Stimulated activated naive CD8-positive, alpha-beta T cell treated with anti-CD3 and anti-CD28 coated beads, Interleukin-15, amount 100 ng/mL, for 72 hours (primary cell): ENCODE measurements around the gene HIRIP3.
A peak's percentile ranks its signal among the peaks of the same experiment; 100 is the strongest.
"Not testable (repeated sequence)": the region's sequence is repeated elsewhere in the genome, so short reads cannot be mapped to it uniquely, and the experiment has no call there.

ENCODE experiments used
- ATAC-seq: fragments of 150-1000 bp; cut with Tn5 transposase; 2 replicates; pipeline ENCODE4 v1.10.0; 2021; ENCODE audit warnings: mild to moderate bottlenecking, moderate library complexity
- DNase-seq, 2 donors: peaks; one replicate each; pipeline ENCODE4 v3.0.0; 2021 to 2022
- H3K27ac Mint-ChIP-seq, 2 donors: one replicate each; pipeline ENCODE4 v1.8.0; 2022; ENCODE audit warnings: mild to moderate bottlenecking in 2 of 2, mixed read lengths in 2 of 2, moderate library complexity in 2 of 2
- H3K27me3 Mint-ChIP-seq: one replicate; pipeline ENCODE4 v1.8.0; 2022; ENCODE audit warnings: mixed read lengths
- H3K4me1 Mint-ChIP-seq: one replicate; pipeline ENCODE4 v1.8.0; 2022; ENCODE audit warnings: mild to moderate bottlenecking, mixed read lengths
- H3K4me3 Mint-ChIP-seq, 2 donors: one replicate each; pipeline ENCODE4 v1.8.0; 2022; ENCODE audit warnings: mild to moderate bottlenecking in 2 of 2, mixed read lengths in 2 of 2, moderate library complexity in 1 of 2
- H3K9me3 Mint-ChIP-seq, 2 donors: one replicate each; pipeline ENCODE4 v1.8.0; 2022; ENCODE audit warnings: mixed read lengths in 2 of 2

The HIRIP3 gene

GRCh38 chr16:30024451-30024850 lies 29.0 kb upstream of the HIRIP3 start:
- no peaks in the 10 kb centered on the region for H3K9me3 Mint-ChIP-seq
- H3K27me3 Mint-ChIP-seq = peaks cover 38% of the 10 kb centered on the region
- no peak overlapping the region for H3K27ac Mint-ChIP-seq
- ATAC-seq (no peak), DNase-seq (no peak)
- peaks cover 9% of the 10 kb centered on the region for H3K4me1 Mint-ChIP-seq
- H3K4me3 Mint-ChIP-seq = no peak overlapping the region

- Mint-ChIP-seq H3K9me3 (no peaks in the 10 kb centered on the region), H3K4me3 (no peak overlapping the region), H3K27me3 (peaks cover 29% of the 10 kb centered on the region), H3K27ac (no peak overlapping the region), H3K4me1 (peaks cover 9% of the 10 kb centered on the region)
- DNase-seq = no peak
- ATAC-seq = no peak
Measured at GRCh38 chr16:30023586-30023985, 28.2 kb upstream of the HIRIP3 start.

GRCh38 chr16:30022887-30023286 lies 27.5 kb upstream of the HIRIP3 start, which contains the start of gene C16orf92:
Gene C16orf92, plus strand, starts transcription at chr16:30023198. Its CDS starts 143 bp downstream, at chr16:30023341.
- H3K27me3 Mint-ChIP-seq = peaks cover 22% of the 10 kb centered on the region
- H3K9me3 Mint-ChIP-seq = no peaks in the 10 kb centered on the region
- peaks cover 9% of the 10 kb centered on the region for H3K4me1 Mint-ChIP-seq
- H3K4me3 Mint-ChIP-seq = no peak within 1 kb of the TSS
- H3K27ac Mint-ChIP-seq = peak within 1 kb of the TSS in 1 of 2 donors; percentile 21
- DNase-seq (no peak), ATAC-seq (no peak)

GRCh38 chr16:30018731-30019158 lies 23.3 kb upstream of the HIRIP3 start:
- ATAC-seq (peak; percentile 38), DNase-seq (no peak)
- no peak overlapping the region for H3K4me3 Mint-ChIP-seq
- no peaks in the 10 kb centered on the region for H3K27me3 Mint-ChIP-seq
- H3K9me3 Mint-ChIP-seq = no peaks in the 10 kb centered on the region
- peaks cover 9% of the 10 kb centered on the region for H3K4me1 Mint-ChIP-seq
- peak overlapping the region in 1 of 2 donors; percentile 66 for H3K27ac Mint-ChIP-seq

- not testable (repeated sequence) for H3K27ac Mint-ChIP-seq, H3K4me3 Mint-ChIP-seq, H3K27me3 Mint-ChIP-seq, H3K9me3 Mint-ChIP-seq, ATAC-seq, DNase-seq, H3K4me1 Mint-ChIP-seq
Measured at GRCh38 chr16:30017937-30018336, 22.5 kb upstream of the HIRIP3 start.

- Mint-ChIP-seq H3K27me3 (peaks cover 2% of the 10 kb centered on the region), H3K4me1 (peaks cover 9% of the 10 kb centered on the region), H3K4me3 (no peak overlapping the region), H3K9me3 (no peaks in the 10 kb centered on the region), H3K27ac (no peak overlapping the region)
- no peak for ATAC-seq
- DNase-seq = no peak
Measured at GRCh38 chr16:30017277-30017656, 21.9 kb upstream of the HIRIP3 start.

GRCh38 chr16:30016555-30017276 lies 21.3 kb upstream of the HIRIP3 start:
- ATAC-seq = no peak
- peaks cover 8% of the 10 kb centered on the region for H3K27me3 Mint-ChIP-seq
- H3K27ac Mint-ChIP-seq = no peak overlapping the region
- DNase-seq = no peak
- no peak overlapping the region for H3K4me3 Mint-ChIP-seq
- H3K4me1 Mint-ChIP-seq = peaks cover 15% of the 10 kb centered on the region
- no peaks in the 10 kb centered on the region for H3K9me3 Mint-ChIP-seq

- H3K9me3 Mint-ChIP-seq, DNase-seq, H3K4me3 Mint-ChIP-seq, ATAC-seq, H3K27ac Mint-ChIP-seq: not testable (repeated sequence)
- Mint-ChIP-seq H3K4me1 (peaks cover 14% of the 10 kb centered on the region), H3K27me3 (peaks cover 19% of the 10 kb centered on the region)
Measured at GRCh38 chr16:30015450-30015849, 20.0 kb upstream of the HIRIP3 start.

- DNase-seq, H3K27ac Mint-ChIP-seq, ATAC-seq, H3K4me3 Mint-ChIP-seq, H3K9me3 Mint-ChIP-seq: not testable (repeated sequence)
- Mint-ChIP-seq H3K27me3 (peaks cover 44% of the 10 kb centered on the region), H3K4me1 (peaks cover 29% of the 10 kb centered on the region)
Measured at GRCh38 chr16:30012598-30012997, 17.2 kb upstream of the HIRIP3 start.

GRCh38 chr16:30011714-30012504 lies 16.5 kb upstream of the HIRIP3 start:
- DNase-seq (no peak), ATAC-seq (no peak)
- Mint-ChIP-seq H3K4me1 (peaks cover 29% of the 10 kb centered on the region), H3K27ac (peak overlapping the region; percentile 88 to 91), H3K4me3 (peak overlapping the region; percentile 76 to 82), H3K9me3 (no peaks in the 10 kb centered on the region), H3K27me3 (peaks cover 44% of the 10 kb centered on the region)

GRCh38 chr16:30010844-30011713 lies 15.7 kb upstream of the HIRIP3 start, which contains the start of gene DOC2A:
Gene DOC2A, minus strand, starts transcription at chr16:30011027. Its CDS starts 805 bp downstream, at chr16:30010222.
- Mint-ChIP-seq H3K27me3 (peaks cover 44% of the 10 kb centered on the region), H3K9me3 (no peaks in the 10 kb centered on the region), H3K4me1 (peaks cover 29% of the 10 kb centered on the region), H3K4me3 (peak within 1 kb of the TSS; percentile 77 to 82), H3K27ac (peak within 1 kb of the TSS in 1 of 2 donors; percentile 76)
- no peak for DNase-seq
- peak; percentile 68 for ATAC-seq

- Mint-ChIP-seq H3K4me1 (peaks cover 33% of the 10 kb centered on the region), H3K4me3 (peak overlapping the region; percentile 73 to 75), H3K9me3 (no peaks in the 10 kb centered on the region), H3K27me3 (peaks cover 44% of the 10 kb centered on the region), H3K27ac (peak overlapping the region in 1 of 2 donors; percentile 76)
- ATAC-seq = peak; percentile 39
- no peak for DNase-seq
Measured at GRCh38 chr16:30009990-30010843, 14.8 kb upstream of the HIRIP3 start.

GRCh38 chr16:30009085-30009862 lies 13.9 kb upstream of the HIRIP3 start:
- Mint-ChIP-seq H3K4me1 (peaks cover 41% of the 10 kb centered on the region), H3K4me3 (peak overlapping the region in 1 of 2 donors; percentile 59), H3K9me3 (no peaks in the 10 kb centered on the region), H3K27ac (no peak overlapping the region), H3K27me3 (peaks cover 44% of the 10 kb centered on the region)
- no peak for ATAC-seq
- no peak for DNase-seq

GRCh38 chr16:30007378-30007895 lies 12.0 kb upstream of the HIRIP3 start:
- H3K27ac Mint-ChIP-seq = peak overlapping the region in 1 of 2 donors; percentile 85
- H3K4me1 Mint-ChIP-seq = peaks cover 42% of the 10 kb centered on the region
- ATAC-seq = no peak
- no peak overlapping the region for H3K4me3 Mint-ChIP-seq
- H3K9me3 Mint-ChIP-seq = no peaks in the 10 kb centered on the region
- DNase-seq = no peak
- peaks cover 43% of the 10 kb centered on the region for H3K27me3 Mint-ChIP-seq
